Hepatic stellate cell (primary cell): Measurements from ENCODE around the gene BBS4.

Experiments used
- DNase-seq: peaks from one replicate; pipeline ENCODE4 v3.0.0; 2011; ENCODE audit warnings: low spot score

The BBS4 gene

GRCh38 chr15:72764656-72765055 is 78.6 kb downstream of the BBS4 start:
- DNase-seq: no peak

- no peak for DNase-seq
Observed at GRCh38 chr15:72766025-72766424, 80.0 kb downstream of the BBS4 start.

- DNase-seq: no peak
Observed at GRCh38 chr15:72766780-72767179, 80.8 kb downstream of the BBS4 start.

- DNase-seq: no peak
Observed at GRCh38 chr15:72770673-72771328, 84.8 kb downstream of the BBS4 start.

- no peak for DNase-seq
Observed at GRCh38 chr15:72771329-72771725, 85.3 kb downstream of the BBS4 start.

GRCh38 chr15:72774696-72775383 is 88.8 kb downstream of the BBS4 start:
- no peak for DNase-seq

- DNase-seq: no peak
Observed at GRCh38 chr15:72778796-72779195, 92.8 kb downstream of the BBS4 start.

- no peak for DNase-seq
Observed at GRCh38 chr15:72781631-72782030, 95.6 kb downstream of the BBS4 start.

GRCh38 chr15:72782274-72783003 is 96.4 kb downstream of the BBS4 start:
- DNase-seq: no peak

GRCh38 chr15:72783004-72783639 is 97.1 kb downstream of the BBS4 start:
- DNase-seq: peak; percentile 32

- peak; percentile 91 for DNase-seq
Observed at GRCh38 chr15:72783640-72784455, 97.8 kb downstream of the BBS4 start, which contains the start of gene ADPGK. Gene ADPGK, minus strand, starts transcription at chr15:72783758. Its CDS starts 67 bp downstream, at chr15:72783691.

- no peak for DNase-seq
Observed at GRCh38 chr15:72784456-72784876, 98.5 kb downstream of the BBS4 start.

- DNase-seq: no peak
Observed at GRCh38 chr15:72785432-72785831, 99.4 kb downstream of the BBS4 start.

GRCh38 chr15:72785841-72786240 is 99.8 kb downstream of the BBS4 start:
- no peak for DNase-seq

- DNase-seq: no peak
Observed at GRCh38 chr15:72786242-72786641, 100.2 kb downstream of the BBS4 start.

- DNase-seq: no peak
Observed at GRCh38 chr15:72786676-72787345, 100.8 kb downstream of the BBS4 start.

GRCh38 chr15:72787526-72787925 is 101.5 kb downstream of the BBS4 start:
- peak; percentile 36 for DNase-seq
